ENCODE results near the gene VPS37B.

VPS37B gene

DNA sequence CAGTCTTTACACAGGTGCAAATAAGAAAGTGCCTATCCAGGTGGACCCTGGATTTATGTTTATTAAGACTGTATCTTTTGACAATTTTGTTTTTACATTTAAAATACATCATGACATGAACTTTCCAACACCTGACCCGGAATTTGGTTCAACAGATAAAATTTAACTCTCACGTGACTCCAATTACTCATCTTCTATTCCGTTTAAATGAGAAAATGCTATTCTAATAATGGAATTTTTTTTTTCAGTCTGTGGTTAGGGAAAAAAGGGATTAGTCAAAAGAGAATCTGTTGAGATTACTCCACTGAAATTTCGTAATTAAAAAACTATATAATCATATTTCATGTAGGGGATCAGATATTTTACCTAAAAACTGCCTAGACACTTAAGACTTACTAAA, 11.1 kb downstream of the VPS37B start:
- ChIA-PET CTCF (interaction anchor here (0.6 to 3.1 kb wide), 3 partner anchors 13 to 47 kb away, joined by 3 to 14 read pairs (median 3); no protein-coding TSS in a partner anchor), POLR2A (no interaction called here)
- no peak for DNase-seq (ENCODE audit: extremely low spot score)
- TF ChIP-seq, protein P1, sequence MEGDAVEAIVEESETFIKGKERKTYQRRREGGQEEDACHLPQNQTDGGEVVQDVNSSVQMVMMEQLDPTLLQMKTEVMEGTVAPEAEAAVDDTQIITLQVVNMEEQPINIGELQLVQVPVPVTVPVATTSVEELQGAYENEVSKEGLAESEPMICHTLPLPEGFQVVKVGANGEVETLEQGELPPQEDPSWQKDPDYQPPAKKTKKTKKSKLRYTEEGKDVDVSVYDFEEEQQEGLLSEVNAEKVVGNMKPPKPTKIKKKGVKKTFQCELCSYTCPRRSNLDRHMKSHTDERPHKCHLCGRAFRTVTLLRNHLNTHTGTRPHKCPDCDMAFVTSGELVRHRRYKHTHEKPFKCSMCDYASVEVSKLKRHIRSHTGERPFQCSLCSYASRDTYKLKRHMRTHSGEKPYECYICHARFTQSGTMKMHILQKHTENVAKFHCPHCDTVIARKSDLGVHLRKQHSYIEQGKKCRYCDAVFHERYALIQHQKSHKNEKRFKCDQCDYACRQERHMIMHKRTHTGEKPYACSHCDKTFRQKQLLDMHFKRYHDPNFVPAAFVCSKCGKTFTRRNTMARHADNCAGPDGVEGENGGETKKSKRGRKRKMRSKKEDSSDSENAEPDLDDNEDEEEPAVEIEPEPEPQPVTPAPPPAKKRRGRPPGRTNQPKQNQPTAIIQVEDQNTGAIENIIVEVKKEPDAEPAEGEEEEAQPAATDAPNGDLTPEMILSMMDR (IDR thresholded peaks at IDR 0.05; ENCODE audit: control extremely low read depth, extremely low read depth, low read depth, missing control alignments) = no peak

DNA sequence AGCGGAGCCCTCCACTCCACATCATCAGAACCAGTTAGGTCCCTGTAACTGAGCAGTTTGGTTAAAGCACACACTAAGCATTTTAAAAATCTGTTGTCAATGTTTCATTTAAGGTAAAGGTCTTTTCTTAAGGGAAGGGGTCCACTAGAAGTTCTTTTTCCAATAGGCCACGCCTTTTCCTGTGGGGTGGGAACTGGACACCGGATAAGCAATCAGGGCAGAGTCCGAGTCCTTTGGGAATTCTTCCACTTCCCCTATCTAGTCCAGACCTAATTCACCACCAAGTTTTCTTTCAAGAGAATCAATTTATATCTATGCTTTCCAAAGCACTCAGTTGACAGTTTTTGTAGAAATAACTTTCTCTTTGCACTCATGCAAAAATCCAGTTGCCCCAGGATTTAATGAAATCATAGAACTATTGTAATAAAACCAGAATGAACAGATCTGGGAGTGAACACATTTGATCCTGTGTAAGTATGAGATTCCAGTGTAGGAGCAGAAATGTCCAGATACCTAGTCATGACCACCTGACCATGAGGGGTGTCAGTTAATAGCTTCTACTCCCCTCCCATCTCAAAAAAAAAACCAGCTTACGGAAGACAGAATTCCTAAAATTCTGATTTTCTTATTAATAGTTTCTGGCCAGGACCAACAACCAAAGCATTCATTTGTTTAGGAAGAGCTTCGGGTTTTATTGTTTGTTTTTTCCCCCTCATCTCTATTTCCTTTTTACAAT, 11.7 kb downstream of the VPS37B start:
- ChIA-PET POLR2A (no interaction called here), CTCF (interaction anchor here (0.6 to 5.5 kb wide), 5 partner anchors 13 to 90 kb away, joined by 3 to 36 read pairs (median 3); no protein-coding TSS in a partner anchor)
- DNase-seq (ENCODE audit: extremely low spot score) = no peak
- TF ChIP-seq, protein P1 (IDR thresholded peaks at IDR 0.05; ENCODE audit: control extremely low read depth, extremely low read depth, low read depth, missing control alignments) = no peak

DNA sequence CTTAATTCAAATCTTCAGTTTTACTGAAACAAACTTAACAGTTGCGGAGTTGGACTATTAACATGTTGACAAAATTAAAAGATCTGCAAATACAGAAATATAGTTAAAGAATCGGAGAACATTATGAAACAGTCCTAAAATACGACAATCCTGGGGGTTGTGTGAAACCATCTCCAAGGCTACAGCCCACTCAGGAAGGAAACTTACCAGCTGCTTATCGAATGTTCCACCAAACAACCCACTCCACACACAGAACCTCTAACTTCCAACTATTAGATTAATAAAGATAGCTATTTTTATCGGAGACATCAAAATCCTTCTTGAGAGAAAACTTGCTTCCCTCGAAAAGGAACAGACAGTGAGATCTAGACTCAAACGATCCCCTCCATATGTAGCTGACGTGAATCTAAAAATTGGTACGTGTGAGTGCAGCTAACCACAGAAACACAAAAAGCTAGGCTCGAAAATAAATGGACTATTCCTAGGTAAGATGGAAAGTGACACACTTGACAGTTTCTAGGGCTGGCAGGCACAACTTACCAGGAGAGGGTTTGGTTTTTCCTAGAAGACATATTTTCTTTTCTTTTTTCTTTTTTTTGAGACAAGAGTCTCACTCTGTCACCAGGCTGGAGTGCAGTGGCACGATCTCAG, 12.9 kb downstream of the VPS37B start:
- no peak for DNase-seq (ENCODE audit: extremely low spot score)
- ChIA-PET CTCF (interaction anchor here (1.0 to 5.5 kb wide), 8 partner anchors 11 to 355 kb away, joined by 3 to 36 read pairs (median 4); partner anchors contain the start of gene VPS37B), POLR2A (no interaction called here)
- TF ChIP-seq, protein P1 (IDR thresholded peaks at IDR 0.05; ENCODE audit: control extremely low read depth, extremely low read depth, low read depth, missing control alignments) = no peak

DNA sequence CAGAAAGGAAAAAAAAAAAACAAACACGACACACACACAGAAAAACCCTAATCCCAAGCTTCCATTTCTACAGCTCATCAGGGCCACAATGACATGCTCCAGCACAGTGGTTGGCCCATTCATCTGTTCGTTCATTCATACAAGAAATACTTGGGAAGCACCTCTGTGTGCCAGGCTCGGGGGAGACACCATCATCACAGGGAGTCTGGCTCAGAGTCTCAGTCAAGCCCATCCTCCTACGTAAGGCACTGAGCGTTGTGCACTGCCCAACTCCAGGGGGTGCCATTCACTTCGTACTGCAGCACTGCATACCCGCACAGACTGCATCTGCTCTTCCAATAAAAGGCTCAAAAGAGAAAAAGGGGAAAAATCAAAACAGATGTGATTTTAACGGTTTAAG, 15.3 kb downstream of the VPS37B start:
- TF ChIP-seq, protein P1 (IDR thresholded peaks at IDR 0.05; ENCODE audit: control extremely low read depth, extremely low read depth, low read depth, missing control alignments) = peak; percentile 40
- CTCF ChIA-PET = interaction anchor here (1.1 to 5.5 kb wide), 11 partner anchors 8 to 87 kb away, joined by 3 to 36 read pairs (median 9); partner anchors contain the start of genes ABCB9 and VPS37B
- POLR2A ChIA-PET = no interaction called here
- no peak for DNase-seq (ENCODE audit: extremely low spot score)

DNA sequence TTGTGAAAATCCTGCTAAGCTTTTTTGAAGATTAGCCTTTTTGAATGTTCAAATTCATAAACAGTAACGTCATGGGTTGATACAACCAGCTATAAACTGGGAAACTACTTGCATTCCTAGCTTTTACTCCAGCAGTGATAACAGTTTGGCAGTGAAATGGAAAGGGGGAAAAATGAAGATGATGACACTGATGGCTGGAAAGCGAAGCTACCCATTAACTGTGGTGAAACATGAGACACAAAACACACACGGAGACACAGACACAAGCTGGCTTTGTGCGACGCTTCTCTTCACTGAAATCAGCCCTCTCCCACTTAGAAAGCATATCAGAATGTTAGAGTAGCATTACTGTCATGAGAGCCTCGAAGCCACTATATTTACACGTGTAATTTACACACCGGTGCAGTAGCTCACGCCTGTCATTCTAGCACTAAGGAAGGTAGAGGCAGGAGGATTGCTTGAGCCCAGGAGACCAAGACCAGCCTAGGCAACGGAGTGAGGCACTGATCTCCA, 15.7 kb downstream of the VPS37B start:
- no peak for DNase-seq (ENCODE audit: extremely low spot score)
- ChIA-PET CTCF (interaction anchor here (1.1 to 5.5 kb wide), 11 partner anchors 8 to 86 kb away, joined by 3 to 36 read pairs (median 9); partner anchors contain the start of genes ABCB9 and VPS37B), POLR2A (interaction anchor here (0.7 kb wide), 1 partner anchor 379 kb away, joined by 3 read pairs; the partner anchor contains the start of gene ZCCHC8)
- TF ChIP-seq, protein P1 (IDR thresholded peaks at IDR 0.05; ENCODE audit: control extremely low read depth, extremely low read depth, low read depth, missing control alignments) = no peak

All from GM10248 (cell line).